HCT116 (cell line): ENCODE data around the gene SCN1B. TPM values are rescaled to one million over a fixed set of nuclear protein-coding genes. Genes with fewer than 3 reads are reported as not detected.

Experiments used
- ATAC-seq: fragments of 200-7000 bp; cut with Tn5 transposase; 2 replicates; pipeline ENCODE4 v1.9.1; 2020; ENCODE audit warnings: mild to moderate bottlenecking, moderate library complexity
- BruUV-seq: library from RNA; stranded (reverse); fragments of 400-500 nt; replicated peaks from 2 replicates; lab custom pipeline; 2021; lab: Mats Ljungman, UMichigan
- CTCF ChIA-PET: fragments of 300-600 bp; sonication (Branson Sonifier 250); formaldehyde crosslinking; loops from one replicate; lab custom pipeline; 2021; ENCODE audit warnings: antibody characterized with exemption; lab: Charles Lee
- POLR2A ChIA-PET: fragments of 300-600, 350-600 bp; sonication (Branson Sonifier 250); formaldehyde crosslinking; loops from one replicate; lab custom pipeline; 2021; ENCODE audit warnings: antibody characterized with exemption; lab: Charles Lee
- RAD21 ChIA-PET, 2 experiments: fragments of 300-600 bp; sonication (Branson Sonifier 250); formaldehyde crosslinking; loops; one replicate each; lab custom pipeline; 2023; ENCODE audit warnings: low total read pairs in 2 of 2; ENCODE audit not compliant: uncharacterized antibody in 2 of 2, unreplicated experiment in 2 of 2, low non-redundant PET in 1 of 2; lab: Charles Lee
- DNase-seq: peaks from one replicate; pipeline ENCODE4 v3.0.0-alpha.2; 2010; ENCODE audit warnings: low read depth, low spot score
- H2AFZ ChIP-seq: fragments of 200-600 bp; shearing (Covaris generic), sonication (generic); 2 replicates; pipeline ENCODE4 v1.6.1; 2017; ENCODE audit warnings: low read depth, mixed run types, mixed read lengths, antibody characterized with exemption, low read length; ENCODE audit not compliant: poor library complexity, severe bottlenecking
- H3K27ac ChIP-seq: 2 replicates; pipeline ENCODE4 v1.5.1; 2012; ENCODE audit warnings: low read depth, low read length
- H3K27me3 ChIP-seq: fragments of 200-600 bp; sonication (generic); 2 replicates; pipeline ENCODE4 v1.6.1; 2016; ENCODE audit warnings: mixed run types, low read length, mixed read lengths; ENCODE audit not compliant: insufficient read depth
- H3K36me3 ChIP-seq, 2 experiments: fragments of 200-500 bp in 1 of 2; fragments of 200-600 bp in 1 of 2; sonication (Bioruptor generic) in 1 of 2; sonication (generic) in 1 of 2; 2 replicates each; pipeline versions ENCODE4 v1.5.1 to v1.6.1; 2014 to 2016; ENCODE audit warnings: low read length in 2 of 2, inconsistent platforms in 1 of 2, mixed read lengths in 1 of 2, mixed run types in 1 of 2; ENCODE audit not compliant: insufficient read depth in 2 of 2, control insufficient read depth in 1 of 2
- H3K4me1 ChIP-seq, 2 experiments: fragments of 200-600 bp in 1 of 2; sonication (generic) in 1 of 2; 2 replicates each; pipeline versions ENCODE4 v1.5.1 to v1.6.1; 2012 to 2017; ENCODE audit warnings: low read length in 2 of 2, inconsistent platforms in 1 of 2, mild to moderate bottlenecking in 1 of 2, mixed read lengths in 1 of 2, mixed run types in 1 of 2, moderate library complexity in 1 of 2; ENCODE audit not compliant: insufficient read depth in 2 of 2, control insufficient read depth in 1 of 2
- H3K4me2 ChIP-seq: fragments of 200-600 bp; sonication (generic); 2 replicates; pipeline ENCODE4 v1.6.1; 2017; ENCODE audit warnings: mixed run types, low read length, mixed read lengths
- H3K4me3 ChIP-seq, 2 experiments: fragments of 200-600 bp in 1 of 2; sonication (generic) in 1 of 2; replicated peaks in 1 of 2; 2 replicates each; pipeline ENCODE4 v1.5.1; 2011 to 2016; ENCODE audit warnings: low read length in 2 of 2, control low read depth in 1 of 2, low read depth in 1 of 2, mild to moderate bottlenecking in 1 of 2, mixed read lengths in 1 of 2, mixed run types in 1 of 2
- H3K79me2 ChIP-seq: fragments of 200-600 bp; sonication (generic); 2 replicates; pipeline ENCODE4 v1.6.1; 2017; ENCODE audit warnings: mild to moderate bottlenecking, mixed run types, low read length, moderate library complexity, mixed read lengths; ENCODE audit not compliant: insufficient read depth
- H3K9ac ChIP-seq: fragments of 200-600 bp; sonication (generic); 2 replicates; pipeline ENCODE4 v1.6.1; 2016; ENCODE audit warnings: low read length, mixed read lengths
- H3K9me2 ChIP-seq: fragments of 200-600 bp; sonication (generic), shearing (Covaris generic); 2 replicates; pipeline ENCODE4 v1.6.1; 2017; ENCODE audit warnings: mixed run types, mild to moderate bottlenecking, moderate library complexity; ENCODE audit not compliant: insufficient read depth
- H3K9me3 ChIP-seq, 2 experiments: fragments of 200-500 bp in 1 of 2; fragments of 200-600 bp in 1 of 2; sonication (Bioruptor generic) in 1 of 2; sonication (generic) in 1 of 2; 2 replicates each; pipeline ENCODE4 v1.6.1; 2014 to 2017; ENCODE audit warnings: low read length in 2 of 2, mixed read lengths in 2 of 2, inconsistent platforms in 1 of 2, low read depth in 1 of 2, mild to moderate bottlenecking in 1 of 2, mixed run types in 1 of 2, moderate library complexity in 1 of 2; ENCODE audit not compliant: control insufficient read depth in 1 of 2, insufficient read depth in 1 of 2
- H4K20me1 ChIP-seq: fragments of 200-600 bp; sonication (generic), shearing (Covaris generic); 2 replicates; pipeline ENCODE4 v1.6.1; 2017; ENCODE audit warnings: mixed run types, mild to moderate bottlenecking, moderate library complexity; ENCODE audit not compliant: insufficient read depth
- ATF3 ChIP-seq: IDR thresholded peaks from 2 replicates; pipeline ENCODE4 v1.6.1; 2012
- CTCF ChIP-seq, 3 experiments: fragments of 200-600 bp in 1 of 3; sonication (generic) in 1 of 3; IDR thresholded peaks in 2 of 3; conservative IDR thresholded peaks in 1 of 3; 2 replicates each; pipeline ENCODE4 v1.5.1; 2012 to 2017; ENCODE audit warnings: low read depth in 2 of 3, low read length in 2 of 3, antibody characterized with exemption in 1 of 3, borderline replicate concordance in 1 of 3, control low read depth in 1 of 3, mild to moderate bottlenecking in 1 of 3, mixed read lengths in 1 of 3, mixed run types in 1 of 3, moderate library complexity in 1 of 3; ENCODE audit not compliant: insufficient read depth in 1 of 3
- EGR1 ChIP-seq: IDR thresholded peaks from 2 replicates; pipeline ENCODE4 v1.6.1; 2012; ENCODE audit warnings: low read depth
- FOSL1 ChIP-seq: IDR thresholded peaks from 2 replicates; pipeline ENCODE4 v1.6.1; 2012; ENCODE audit warnings: low read depth
- SP1 ChIP-seq: IDR thresholded peaks from 2 replicates; pipeline ENCODE4 v1.6.1; 2012; ENCODE audit warnings: low read depth
- SRF ChIP-seq: IDR thresholded peaks from 2 replicates; pipeline ENCODE4 v1.6.1; 2012; ENCODE audit warnings: low read depth
- YY1 ChIP-seq: IDR thresholded peaks from 2 replicates; pipeline ENCODE4 v1.6.1; 2011; ENCODE audit warnings: low read length, low read depth, moderate library complexity, mild to moderate bottlenecking; ENCODE audit not compliant: insufficient replicate concordance; ENCODE audit errors: extremely low read depth
- ZFX ChIP-seq: fragments of 450-650 bp; IDR thresholded peaks from 2 replicates; pipeline ENCODE4 v1.6.1; 2017
- intact Hi-C: fragments of 100-400 bp; cut with micrococcal nuclease; formaldehyde crosslinking; loops from 2 replicates; pipeline ENCODE4 v1.10.0; 2022
- total RNA-seq: library from RNA; stranded (reverse); gene quantifications from one replicate; pipeline ENCODE4 v1.2.1, GENCODE V29; 2021; ENCODE audit not compliant: unreplicated experiment

The SCN1B gene
- total RNA-seq, 1 experiment from 2014 or later = 6.6 TPM

GRCh38 chr19:35031072-35031881, 1.0 kb downstream of the SCN1B start:
- H3K79me2 ChIP-seq = no peaks in the 10 kb centered on the region
- H4K20me1 ChIP-seq = no peaks in the 10 kb centered on the region
- ChIA-PET RAD21 (no interaction called here), CTCF (interaction anchor here (0.6 to 2.0 kb wide), 3 partner anchors 13 to 36 kb away, joined by 3 to 7 read pairs (median 4); no protein-coding TSS in a partner anchor), POLR2A (interaction anchor here (0.6 kb wide), 1 partner anchor 13 kb away, joined by 3 read pairs; no protein-coding TSS in a partner anchor)
- peak overlapping the region; percentile 43 to 57 for H3K4me3 ChIP-seq
- no peaks in the 10 kb centered on the region for H3K27me3 ChIP-seq
- BruUV-seq = no TSS peak
- H3K9me2 ChIP-seq = no peaks in the 10 kb centered on the region
- ATAC-seq (peak; percentile 48), DNase-seq (no peak)
- peaks cover 0 to 6% of the 10 kb centered on the region in 2 experiments; a peak in 2 of 4 replicates for H3K36me3 ChIP-seq
- peak overlapping the region; percentile 87 for H3K4me2 ChIP-seq
- peak overlapping the region; percentile 41 for H3K9ac ChIP-seq
- H2AFZ ChIP-seq = no peak overlapping the region
- peaks cover 9 to 27% of the 10 kb centered on the region in 2 experiments; a peak in 3 of 4 replicates for H3K4me1 ChIP-seq
- intact Hi-C loops = no loop called here
- no peak for TF ChIP-seq SP1
- no peak for TF ChIP-seq ZFX
- TF ChIP-seq SRF = no peak
- no peak overlapping the region; the same call in 1 of the 2 replicates for H3K27ac ChIP-seq
- H3K9me3 ChIP-seq = no peaks in the 10 kb centered on the region

GRCh38 chr19:35032356-35032865, 2.1 kb downstream of the SCN1B start:
- no peak for TF ChIP-seq FOSL1
- no peak for TF ChIP-seq CTCF (IDR thresholded peaks at IDR 0.05 in 2 of 3, conservative IDR thresholded peaks at IDR 0.05 in 1 of 3; ENCODE audit: borderline replicate concordance in 1 of 3, insufficient read depth in 1 of 3, low read depth in 2 of 3, low read length in 2 of 3)
- TF ChIP-seq YY1 = no peak
- no peak for TF ChIP-seq ATF3
- TF ChIP-seq EGR1 = no peak
- Histone ChIP-seq H3K4me3 (no peak overlapping the region), H3K36me3 (peaks cover 0 to 2% of the 10 kb centered on the region in 2 experiments; a peak in 2 of 4 replicates), H3K9me2 (no peaks in the 10 kb centered on the region), H3K4me1 (peaks cover 9 to 27% of the 10 kb centered on the region in 2 experiments; a peak in 3 of 4 replicates), H3K27ac (no peak overlapping the region), H3K79me2 (no peaks in the 10 kb centered on the region), H4K20me1 (no peaks in the 10 kb centered on the region), H3K4me2 (no peak overlapping the region), H3K27me3 (no peaks in the 10 kb centered on the region), H2AFZ (no peak overlapping the region), H3K9ac (no peak overlapping the region), H3K9me3 (no peaks in the 10 kb centered on the region)
- intact Hi-C loops = no loop called here
- CTCF ChIA-PET = interaction anchor here (1.3 to 2.0 kb wide), 2 partner anchors 12 to 34 kb away, joined by 4 to 7 read pairs; no protein-coding TSS in a partner anchor
- RAD21 ChIA-PET = no interaction called here
- ATAC-seq (no peak), DNase-seq (no peak)
- no TSS peak for BruUV-seq
- POLR2A ChIA-PET = no interaction called here
